ENCODE results near the gene SERPINB11. TPM values are rescaled to one million over a fixed set of nuclear protein-coding genes. Genes with fewer than 3 reads are reported as not detected.
"Not testable (repeated sequence)": the region's sequence is repeated elsewhere in the genome, so short reads cannot be mapped to it uniquely, and the experiment has no call there.

The SERPINB11 gene, protein sequence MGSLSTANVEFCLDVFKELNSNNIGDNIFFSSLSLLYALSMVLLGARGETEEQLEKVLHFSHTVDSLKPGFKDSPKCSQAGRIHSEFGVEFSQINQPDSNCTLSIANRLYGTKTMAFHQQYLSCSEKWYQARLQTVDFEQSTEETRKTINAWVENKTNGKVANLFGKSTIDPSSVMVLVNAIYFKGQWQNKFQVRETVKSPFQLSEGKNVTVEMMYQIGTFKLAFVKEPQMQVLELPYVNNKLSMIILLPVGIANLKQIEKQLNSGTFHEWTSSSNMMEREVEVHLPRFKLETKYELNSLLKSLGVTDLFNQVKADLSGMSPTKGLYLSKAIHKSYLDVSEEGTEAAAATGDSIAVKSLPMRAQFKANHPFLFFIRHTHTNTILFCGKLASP
- not detected in 2 replicates for polyA plus RNA-seq
- not detected in 2 replicates for polyA minus RNA-seq

DNA sequence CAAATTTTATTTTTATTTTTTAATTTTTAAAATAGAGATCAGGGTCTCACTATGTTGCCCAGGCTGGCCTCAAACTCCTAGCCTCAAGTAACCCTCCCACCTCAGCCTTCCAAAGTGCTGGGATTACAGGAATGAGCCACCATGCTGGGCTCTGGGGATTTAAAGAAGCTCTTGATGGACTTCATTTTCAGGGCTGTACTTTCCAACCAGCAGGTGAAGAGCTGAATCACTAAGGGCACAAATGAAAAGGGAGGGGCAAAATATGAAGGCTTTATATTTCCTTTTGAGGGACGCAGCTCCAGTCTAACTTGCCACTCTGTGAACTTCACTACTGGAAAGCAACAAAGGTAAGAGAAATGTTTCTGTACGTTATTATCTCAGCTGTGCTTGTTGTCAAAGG is at the start of gene SERPINB11:
SERPINB11 (plus strand) TSS at position 301 of the 400 bp plus-strand sequence. CDS start 7,234 bp downstream, outside the sequence.
- Histone ChIP-seq H3K9me2 (ENCODE audit: insufficient read depth, low read length) (no peaks in the 10 kb centered on the region), H3K9ac (ENCODE audit: low read length) (no peak within 1 kb of the TSS), H3K79me2 (replicated peaks; ENCODE audit: insufficient read depth, low read length) (no peaks in the 10 kb centered on the region), H3F3A (ENCODE audit: insufficient read depth, low read length, poor library complexity, severe bottlenecking) (no peaks in the 10 kb centered on the region), H4K20me1 (ENCODE audit: insufficient read depth) (no peaks in the 10 kb centered on the region), H3K4me3 (ENCODE audit: low read length) (no peak within 1 kb of the TSS), H3K9me3 (ENCODE audit: low read length) (no peaks in the 10 kb centered on the region), H3K36me3 (ENCODE audit: insufficient read depth, low read length) (no peaks in the 10 kb centered on the region), H3K27ac (ENCODE audit: low read length) (no peak within 1 kb of the TSS), H3K27me3 (ENCODE audit: insufficient read depth, low read depth, low read length) (no peaks in the 10 kb centered on the region), H2AFZ (ENCODE audit: low read depth, low read length) (no peak within 1 kb of the TSS), H3K4me2 (ENCODE audit: low read length) (no peak within 1 kb of the TSS)
- TF ChIP-seq RAD21 (conservative IDR thresholded peaks at IDR 0.05) (no peak), MXI1 (conservative IDR thresholded peaks at IDR 0.05; ENCODE audit: poor library complexity, severe bottlenecking) (no peak), SMC3 (conservative IDR thresholded peaks at IDR 0.05; ENCODE audit: poor library complexity) (no peak), POLR2AphosphoS5 (IDR thresholded peaks at IDR 0.05) (no peak), EZH2 (IDR thresholded peaks at IDR 0.05; ENCODE audit: borderline replicate concordance, insufficient read depth, low read length, poor library complexity, severe bottlenecking) (no peak), EP300 (conservative IDR thresholded peaks at IDR 0.05; ENCODE audit: poor library complexity, severe bottlenecking) (no peak), TAF1 (IDR thresholded peaks at IDR 0.05; ENCODE audit: low read depth) (no peak)
- TF ChIP-seq, protein P1, sequence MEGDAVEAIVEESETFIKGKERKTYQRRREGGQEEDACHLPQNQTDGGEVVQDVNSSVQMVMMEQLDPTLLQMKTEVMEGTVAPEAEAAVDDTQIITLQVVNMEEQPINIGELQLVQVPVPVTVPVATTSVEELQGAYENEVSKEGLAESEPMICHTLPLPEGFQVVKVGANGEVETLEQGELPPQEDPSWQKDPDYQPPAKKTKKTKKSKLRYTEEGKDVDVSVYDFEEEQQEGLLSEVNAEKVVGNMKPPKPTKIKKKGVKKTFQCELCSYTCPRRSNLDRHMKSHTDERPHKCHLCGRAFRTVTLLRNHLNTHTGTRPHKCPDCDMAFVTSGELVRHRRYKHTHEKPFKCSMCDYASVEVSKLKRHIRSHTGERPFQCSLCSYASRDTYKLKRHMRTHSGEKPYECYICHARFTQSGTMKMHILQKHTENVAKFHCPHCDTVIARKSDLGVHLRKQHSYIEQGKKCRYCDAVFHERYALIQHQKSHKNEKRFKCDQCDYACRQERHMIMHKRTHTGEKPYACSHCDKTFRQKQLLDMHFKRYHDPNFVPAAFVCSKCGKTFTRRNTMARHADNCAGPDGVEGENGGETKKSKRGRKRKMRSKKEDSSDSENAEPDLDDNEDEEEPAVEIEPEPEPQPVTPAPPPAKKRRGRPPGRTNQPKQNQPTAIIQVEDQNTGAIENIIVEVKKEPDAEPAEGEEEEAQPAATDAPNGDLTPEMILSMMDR (IDR thresholded peaks at IDR 0.05; ENCODE audit: poor library complexity, severe bottlenecking): no peak
- TF ChIP-seq, protein P2, sequence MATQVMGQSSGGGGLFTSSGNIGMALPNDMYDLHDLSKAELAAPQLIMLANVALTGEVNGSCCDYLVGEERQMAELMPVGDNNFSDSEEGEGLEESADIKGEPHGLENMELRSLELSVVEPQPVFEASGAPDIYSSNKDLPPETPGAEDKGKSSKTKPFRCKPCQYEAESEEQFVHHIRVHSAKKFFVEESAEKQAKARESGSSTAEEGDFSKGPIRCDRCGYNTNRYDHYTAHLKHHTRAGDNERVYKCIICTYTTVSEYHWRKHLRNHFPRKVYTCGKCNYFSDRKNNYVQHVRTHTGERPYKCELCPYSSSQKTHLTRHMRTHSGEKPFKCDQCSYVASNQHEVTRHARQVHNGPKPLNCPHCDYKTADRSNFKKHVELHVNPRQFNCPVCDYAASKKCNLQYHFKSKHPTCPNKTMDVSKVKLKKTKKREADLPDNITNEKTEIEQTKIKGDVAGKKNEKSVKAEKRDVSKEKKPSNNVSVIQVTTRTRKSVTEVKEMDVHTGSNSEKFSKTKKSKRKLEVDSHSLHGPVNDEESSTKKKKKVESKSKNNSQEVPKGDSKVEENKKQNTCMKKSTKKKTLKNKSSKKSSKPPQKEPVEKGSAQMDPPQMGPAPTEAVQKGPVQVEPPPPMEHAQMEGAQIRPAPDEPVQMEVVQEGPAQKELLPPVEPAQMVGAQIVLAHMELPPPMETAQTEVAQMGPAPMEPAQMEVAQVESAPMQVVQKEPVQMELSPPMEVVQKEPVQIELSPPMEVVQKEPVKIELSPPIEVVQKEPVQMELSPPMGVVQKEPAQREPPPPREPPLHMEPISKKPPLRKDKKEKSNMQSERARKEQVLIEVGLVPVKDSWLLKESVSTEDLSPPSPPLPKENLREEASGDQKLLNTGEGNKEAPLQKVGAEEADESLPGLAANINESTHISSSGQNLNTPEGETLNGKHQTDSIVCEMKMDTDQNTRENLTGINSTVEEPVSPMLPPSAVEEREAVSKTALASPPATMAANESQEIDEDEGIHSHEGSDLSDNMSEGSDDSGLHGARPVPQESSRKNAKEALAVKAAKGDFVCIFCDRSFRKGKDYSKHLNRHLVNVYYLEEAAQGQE (IDR thresholded peaks at IDR 0.05; ENCODE audit: borderline replicate concordance): no peak

DNA sequence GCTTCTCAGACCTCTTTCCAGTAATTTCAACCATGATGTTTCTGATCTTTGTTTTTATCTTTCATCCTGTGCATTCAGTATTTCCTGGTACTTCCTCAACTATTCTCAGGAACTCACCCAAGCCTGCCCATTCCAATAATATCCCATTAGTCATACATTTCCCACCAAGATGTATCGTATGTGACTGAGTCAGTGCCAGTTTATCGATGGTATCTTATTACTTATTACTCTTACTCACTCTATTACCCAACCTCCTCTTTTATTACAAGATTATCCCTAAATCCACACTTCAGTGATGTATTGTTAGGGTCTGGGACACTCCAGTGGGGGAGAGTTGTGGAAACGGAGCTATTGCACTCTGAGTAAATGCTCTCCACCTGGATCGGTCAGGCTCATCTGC is 43.8 kb upstream of the SERPINB11 start:
- H3F3A ChIP-seq (ENCODE audit: insufficient read depth, low read length, poor library complexity, severe bottlenecking); H3K4me3 ChIP-seq (ENCODE audit: low read length); H4K20me1 ChIP-seq (ENCODE audit: insufficient read depth); H3K27ac ChIP-seq (ENCODE audit: low read length); H3K9me2 ChIP-seq (ENCODE audit: insufficient read depth, low read length); H3K79me2 ChIP-seq (replicated peaks; ENCODE audit: insufficient read depth, low read length); H2AFZ ChIP-seq (ENCODE audit: low read depth, low read length); H3K27me3 ChIP-seq (ENCODE audit: insufficient read depth, low read depth, low read length); H3K9ac ChIP-seq (ENCODE audit: low read length); H3K9me3 ChIP-seq (ENCODE audit: low read length); H3K36me3 ChIP-seq (ENCODE audit: insufficient read depth, low read length); H3K4me2 ChIP-seq (ENCODE audit: low read length): not testable (repeated sequence)

DNA sequence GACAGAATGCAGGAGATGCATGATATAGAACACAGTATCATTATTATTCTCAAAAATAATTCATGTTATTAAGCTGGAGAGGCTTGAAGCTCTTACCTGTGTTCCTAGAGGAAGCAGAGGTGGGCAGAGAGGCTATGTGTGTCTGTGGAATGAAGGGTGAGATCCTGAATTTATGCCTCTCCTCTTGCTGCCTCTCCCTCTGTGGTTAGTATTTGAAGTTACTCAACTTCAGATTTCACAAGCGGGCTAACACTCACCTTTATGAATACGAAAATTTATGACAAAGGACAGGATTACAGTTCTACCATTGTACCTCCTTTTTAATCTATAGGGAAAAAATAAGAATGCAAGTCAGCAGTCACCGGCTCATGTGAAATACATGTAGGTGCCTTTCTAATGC is 41.0 kb upstream of the SERPINB11 start, which contains the start of gene SERPINB3:
SERPINB3 (minus strand) TSS at position 144 of the 400 bp plus-strand sequence. CDS start 677 bp downstream, outside the sequence.
- H3K79me2 ChIP-seq (replicated peaks; ENCODE audit: insufficient read depth, low read length); H2AFZ ChIP-seq (ENCODE audit: low read depth, low read length); H3K4me3 ChIP-seq (ENCODE audit: low read length); H4K20me1 ChIP-seq (ENCODE audit: insufficient read depth); H3K36me3 ChIP-seq (ENCODE audit: insufficient read depth, low read length); H3F3A ChIP-seq (ENCODE audit: insufficient read depth, low read length, poor library complexity, severe bottlenecking); H3K9me2 ChIP-seq (ENCODE audit: insufficient read depth, low read length); H3K27ac ChIP-seq (ENCODE audit: low read length); H3K4me2 ChIP-seq (ENCODE audit: low read length); H3K9ac ChIP-seq (ENCODE audit: low read length); H3K27me3 ChIP-seq (ENCODE audit: insufficient read depth, low read depth, low read length); H3K9me3 ChIP-seq (ENCODE audit: low read length): not testable (repeated sequence)
